HG02763 (cell line): ENCODE data around the gene FCGR1A.
"Not testable (repeated sequence)": the region's sequence is repeated elsewhere in the genome, so short reads cannot be mapped to it uniquely, and the experiment has no call there.

Experiments
- ATAC-seq: cut with Tn5 transposase; IDR thresholded peaks from one replicate; pipeline ENCODE4 v1.9.1; 2021; ENCODE audit warnings: mild to moderate bottlenecking, moderate library complexity; ENCODE audit not compliant: unreplicated experiment

The FCGR1A gene

DNA sequence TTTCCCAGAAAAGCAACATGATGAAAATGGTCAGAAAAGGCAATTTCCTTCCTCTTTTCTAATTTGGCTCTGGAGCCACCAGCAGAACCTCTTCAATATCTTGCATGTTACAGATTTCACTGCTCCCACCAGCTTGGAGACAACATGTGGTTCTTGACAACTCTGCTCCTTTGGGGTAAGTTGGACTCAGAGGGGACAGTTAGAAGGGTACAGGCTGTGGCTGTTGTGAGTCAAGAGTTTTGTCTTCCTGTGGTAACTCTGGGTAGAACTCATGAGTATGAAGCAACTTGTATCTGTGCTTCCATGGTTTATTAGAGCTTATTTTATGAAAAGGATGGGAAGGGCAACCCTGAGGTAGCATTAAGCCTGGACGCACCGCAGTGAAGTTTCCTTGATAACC is at the start of gene FCGR1A:
Gene FCGR1A (plus strand): TSS at position 95 of the 400 bp plus-strand sequence. CDS start 50 bp downstream, at position 145.
- not testable (repeated sequence) for ATAC-seq

- not testable (repeated sequence) for ATAC-seq
Measured at GRCh38 chr1:149732781-149733180, 49.7 kb upstream of the FCGR1A start.

- ATAC-seq, result not testable (repeated sequence)
Measured at GRCh38 chr1:149734692-149735091, 47.8 kb upstream of the FCGR1A start.

GRCh38 chr1:149740148-149740581 is 42.3 kb upstream of the FCGR1A start:
- ATAC-seq, result not testable (repeated sequence)

DNA sequence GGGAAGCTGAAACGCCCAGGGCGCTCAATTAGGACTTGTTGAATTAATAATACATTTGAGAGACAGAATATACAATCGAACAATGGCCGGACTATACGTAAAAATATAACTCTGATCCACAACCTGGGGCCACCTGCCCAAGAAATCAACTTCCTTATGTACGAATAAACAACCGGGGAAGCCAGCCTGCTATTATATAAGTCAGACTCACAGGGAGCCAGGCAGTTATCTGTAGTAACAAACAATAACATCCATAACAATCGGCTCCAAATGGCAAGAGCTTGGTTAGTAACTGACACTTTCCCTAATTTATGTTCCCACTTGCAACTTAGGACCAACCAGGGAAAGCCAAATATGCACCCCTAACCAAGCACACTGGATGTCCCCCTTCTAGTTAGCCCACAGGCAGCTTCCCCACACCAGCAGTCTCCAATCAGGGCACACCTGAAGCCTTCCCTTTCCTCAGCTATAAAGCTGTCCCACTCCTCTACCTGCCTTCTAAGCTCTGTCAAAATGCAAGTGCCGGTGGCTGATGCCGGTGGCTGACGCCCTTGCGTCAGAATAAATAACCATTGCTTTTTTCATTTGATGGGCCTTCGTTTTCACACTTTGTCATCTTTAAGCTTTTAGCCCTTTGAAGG is 41.8 kb upstream of the FCGR1A start:
- not testable (repeated sequence) for ATAC-seq

DNA sequence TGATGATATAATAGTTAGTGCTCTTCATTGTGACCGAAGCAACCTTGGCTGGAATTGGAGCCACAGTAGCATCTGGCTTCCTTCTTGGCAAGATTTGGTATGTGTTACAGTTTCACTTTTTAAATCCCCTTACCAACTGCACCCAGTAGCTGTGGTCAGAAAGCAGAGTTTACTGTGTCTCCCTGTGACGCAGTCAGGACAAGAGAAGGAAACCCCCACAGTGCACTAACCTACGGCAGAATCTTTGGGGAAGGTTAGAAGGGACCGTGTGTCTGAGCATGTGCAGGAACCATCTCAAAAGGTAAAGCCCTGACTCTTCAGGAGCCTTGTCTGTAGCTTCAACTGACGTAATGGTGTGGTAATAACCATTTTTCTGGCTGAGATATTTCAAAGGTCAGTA is 40.6 kb upstream of the FCGR1A start:
- not testable (repeated sequence) for ATAC-seq

DNA sequence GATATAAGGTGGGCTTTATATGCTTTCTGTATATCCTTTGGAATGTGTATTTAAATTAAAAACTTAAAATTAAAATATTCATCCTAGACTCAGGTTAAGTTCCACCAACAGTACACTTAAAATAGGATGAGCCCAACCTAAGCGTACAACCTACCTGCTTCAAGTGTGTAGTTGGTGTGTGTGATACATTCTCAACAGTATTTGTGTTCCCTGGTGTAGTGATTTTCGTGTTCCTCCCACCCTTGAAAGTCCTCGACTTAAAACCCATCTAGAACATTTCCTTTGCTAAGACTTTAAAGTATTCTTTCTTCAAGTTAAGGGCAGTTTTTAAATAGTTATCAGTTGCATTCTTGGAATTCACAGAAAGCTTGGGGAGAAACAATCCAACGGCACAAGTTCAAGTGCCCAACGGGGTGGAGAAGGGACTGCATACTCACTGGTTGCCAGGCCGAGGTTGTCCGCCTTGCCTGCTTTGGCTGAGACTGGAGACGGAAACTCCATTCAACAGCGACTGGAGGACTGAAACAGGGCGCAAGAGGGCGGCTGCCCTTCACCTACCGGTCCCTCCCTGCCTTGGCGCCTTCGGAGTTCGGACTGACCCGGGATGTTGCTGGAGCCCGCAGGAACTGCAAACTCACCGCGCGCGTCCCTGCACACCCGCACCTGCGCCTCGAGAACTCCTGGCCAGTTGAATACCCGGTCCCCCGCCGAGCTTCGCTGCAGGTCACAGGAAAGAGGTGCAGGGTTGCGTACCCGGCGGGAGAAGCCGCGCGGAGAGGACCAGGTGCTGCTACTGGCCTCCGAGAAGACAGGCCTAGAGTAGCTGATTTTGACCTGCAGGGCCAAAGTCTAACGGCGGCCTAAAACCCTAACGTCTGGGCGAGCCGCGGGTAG is 35.8 kb upstream of the FCGR1A start:
- ATAC-seq, result not testable (repeated sequence)

- ATAC-seq, result not testable (repeated sequence)
Measured at GRCh38 chr1:149747359-149748143, 34.9 kb upstream of the FCGR1A start.

DNA sequence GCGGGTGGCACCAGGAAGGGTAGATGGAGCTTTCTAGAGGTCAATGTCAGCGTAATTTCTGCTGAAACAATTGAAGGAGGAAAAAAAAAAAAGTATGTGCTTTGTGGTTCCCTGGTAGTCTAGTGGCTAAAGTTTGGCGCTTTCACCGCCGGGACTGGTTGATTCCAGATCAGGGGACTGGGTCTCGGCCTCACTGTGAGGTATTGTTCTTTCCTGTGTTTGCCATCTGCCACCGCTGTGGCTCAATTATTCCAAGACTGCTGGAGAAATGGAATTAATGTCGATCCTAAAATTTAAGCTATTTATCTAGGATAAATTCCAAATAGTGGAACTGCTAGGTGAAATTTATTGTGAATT is 34.4 kb upstream of the FCGR1A start:
- ATAC-seq, result not testable (repeated sequence)

GRCh38 chr1:149750562-149750961 is 31.9 kb upstream of the FCGR1A start:
- ATAC-seq, result not testable (repeated sequence)

DNA sequence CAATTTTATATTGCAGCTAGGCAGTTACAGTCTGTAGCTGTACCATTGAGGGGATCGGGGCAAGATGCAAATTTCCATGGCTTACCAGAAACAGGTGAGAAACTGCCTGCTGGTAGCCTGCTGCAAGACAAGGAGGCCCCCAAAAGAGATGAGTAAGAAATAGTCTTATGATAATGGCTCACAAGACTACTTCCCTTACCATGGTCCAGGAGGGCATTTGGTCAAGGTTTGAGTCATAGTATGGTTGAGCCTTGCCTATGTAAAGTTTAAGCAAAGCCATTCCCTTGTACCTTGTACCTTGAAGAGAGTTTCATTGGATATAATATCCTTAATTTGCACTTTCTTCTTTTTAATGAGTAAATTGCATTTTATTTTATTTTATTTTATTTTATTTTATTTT is 30.3 kb upstream of the FCGR1A start:
- not testable (repeated sequence) for ATAC-seq

DNA sequence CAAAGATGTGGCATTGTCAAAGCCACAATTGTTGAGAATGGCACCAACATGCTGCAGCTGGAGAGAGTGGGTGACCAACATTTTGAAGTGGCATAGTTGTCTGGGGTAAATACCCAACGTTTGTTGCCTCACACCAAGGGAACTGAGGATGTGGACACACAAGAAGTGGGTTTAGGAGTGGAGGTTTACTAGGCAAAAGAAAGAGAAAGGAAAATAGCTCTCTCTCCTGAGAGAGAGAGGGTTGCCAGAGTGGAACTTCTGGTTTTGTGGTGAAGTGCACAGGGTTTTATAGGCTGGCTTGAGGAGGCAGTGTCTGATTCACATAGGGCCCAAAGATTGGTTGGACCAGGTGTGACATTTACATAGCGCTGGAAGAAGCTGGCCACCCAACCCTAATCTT is 29.0 kb upstream of the FCGR1A start:
- not testable (repeated sequence) for ATAC-seq

GRCh38 chr1:149755294-149755693 is 27.2 kb upstream of the FCGR1A start:
- ATAC-seq, result not testable (repeated sequence)

DNA sequence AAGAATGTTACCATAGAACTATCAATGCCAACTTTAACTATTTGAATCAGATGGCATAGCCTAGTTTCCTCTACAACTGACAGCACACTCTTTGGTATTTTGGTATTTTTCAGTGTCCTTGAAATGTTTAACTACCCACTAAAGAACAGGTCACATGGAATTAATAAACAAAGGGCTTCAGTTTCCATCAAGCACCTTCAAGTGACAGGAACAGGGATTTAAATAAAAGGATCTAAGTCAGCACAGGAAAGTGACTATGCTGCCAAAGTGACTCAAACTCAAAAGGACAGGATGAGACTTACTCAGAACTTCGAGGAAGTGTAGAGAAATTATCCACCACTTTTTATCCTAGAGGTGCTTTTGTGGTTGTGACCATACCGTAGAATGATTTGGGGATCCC is 20.2 kb upstream of the FCGR1A start:
- ATAC-seq, result not testable (repeated sequence)

DNA sequence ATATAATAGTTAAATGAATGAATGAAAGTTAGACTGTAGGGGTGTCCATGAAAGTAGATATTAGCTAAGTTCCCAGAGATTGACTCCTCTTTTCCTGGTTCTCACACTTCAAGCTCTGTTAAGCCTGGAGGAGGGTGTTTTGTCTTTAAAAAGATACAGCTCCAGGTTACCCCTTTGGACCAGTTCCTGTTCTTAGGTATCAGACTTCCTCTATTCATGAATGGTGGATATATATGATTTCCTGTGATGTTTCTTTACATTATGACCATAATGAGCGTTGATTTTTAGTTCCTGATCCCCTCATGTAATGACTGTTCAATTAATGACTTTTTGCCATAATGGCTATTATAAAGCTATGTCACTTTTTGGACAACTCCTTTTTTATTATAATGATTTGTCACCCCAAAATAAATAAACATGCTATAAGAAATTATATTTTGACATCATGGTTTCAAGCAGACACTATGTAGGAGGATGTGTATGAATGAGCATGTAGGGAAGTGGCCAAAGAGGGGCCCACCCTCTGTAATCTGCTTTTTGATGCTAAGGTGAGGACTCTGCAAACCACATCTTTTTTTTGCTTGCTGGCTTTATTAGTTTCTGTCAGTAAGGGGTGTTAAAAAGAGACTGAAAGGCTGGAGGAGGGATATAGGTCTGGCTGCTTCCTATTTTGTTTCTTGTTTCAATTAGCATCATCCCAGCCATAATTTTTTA is 18.2 kb upstream of the FCGR1A start:
- ATAC-seq, result not testable (repeated sequence)

DNA sequence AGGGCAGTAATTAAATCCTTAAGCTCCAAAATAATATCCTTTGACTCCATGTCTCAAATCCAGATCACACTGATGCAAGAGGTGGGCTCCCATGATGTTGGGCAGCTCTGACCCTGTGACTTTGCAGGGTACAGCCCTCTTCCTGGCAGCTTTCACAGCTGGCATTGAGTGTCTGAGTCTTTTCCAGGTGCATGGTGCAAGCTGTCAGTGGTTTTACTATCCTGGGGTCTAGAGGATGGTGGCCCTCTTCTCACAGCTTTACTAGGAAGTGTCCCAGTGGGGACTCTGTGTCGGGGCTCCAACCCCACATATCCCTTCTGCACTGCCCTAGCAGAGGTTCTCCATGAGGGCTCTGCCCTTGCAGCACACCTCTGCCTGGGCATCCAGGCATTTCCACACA is 16.3 kb upstream of the FCGR1A start:
- ATAC-seq, result not testable (repeated sequence)

- ATAC-seq, result not testable (repeated sequence)
Measured at GRCh38 chr1:149769216-149769615, 13.3 kb upstream of the FCGR1A start.

- ATAC-seq, result not testable (repeated sequence)
Measured at GRCh38 chr1:149770661-149771060, 11.8 kb upstream of the FCGR1A start.

DNA sequence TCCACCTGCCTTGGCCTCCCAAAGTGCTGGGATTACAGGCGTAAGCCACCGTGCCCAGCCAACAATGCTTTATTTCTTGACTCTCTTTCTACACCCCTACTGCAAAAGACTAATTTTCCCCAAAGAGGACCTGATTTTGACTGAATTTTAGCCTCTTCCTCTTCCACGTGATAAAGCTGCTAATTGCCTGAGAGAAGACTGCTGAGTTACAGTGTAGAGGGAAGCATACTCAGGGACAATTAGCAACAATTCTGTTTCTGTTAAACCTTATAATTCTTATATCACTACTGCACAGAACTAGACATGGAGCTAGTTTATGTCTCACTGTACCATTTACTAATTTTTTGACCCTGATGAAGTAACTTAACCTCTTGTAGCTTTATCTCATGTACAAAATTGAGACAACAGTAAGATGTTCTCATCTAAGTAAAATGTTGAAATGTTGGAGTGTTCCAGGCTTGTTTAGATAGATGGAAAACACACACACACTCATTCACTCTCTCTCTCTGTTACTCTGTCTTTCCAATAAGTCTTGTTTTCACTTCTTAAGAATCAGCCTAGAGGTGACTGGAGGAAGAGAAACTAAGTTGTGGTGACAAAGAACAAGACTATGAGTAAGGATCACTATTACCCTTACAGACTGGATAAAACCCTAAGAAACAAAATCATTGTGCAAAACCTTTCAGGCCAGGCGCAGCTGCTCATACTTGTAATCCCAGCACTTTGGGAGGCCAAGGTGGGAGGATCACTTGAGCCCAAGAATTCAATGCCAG is 10.7 kb upstream of the FCGR1A start:
- peak; percentile 82 for ATAC-seq
